SK-MEL-5 (cell line): ENCODE measurements around the gene TMEM229A. TPM values are rescaled to one million over a fixed set of nuclear protein-coding genes. Genes with fewer than 3 reads are reported as not detected.
"Not testable (repeated sequence)": the region's sequence is repeated elsewhere in the genome, so short reads cannot be mapped to it uniquely, and the experiment has no call there.

ENCODE experiments used
- DNase-seq: peaks from one replicate; pipeline ENCODE4 v3.0.0-alpha.2; 2016; ENCODE audit warnings: low read depth, low spot score
- in situ Hi-C: cut with HindIII; loops from 2 replicates; pipeline ENCODE4 v1.10.0; 2016; ENCODE audit warnings: low sequenced_read_pairs, high pct_unique_total_duplicates, low pct_unique_long_range_greater_than_20kb
- polyA plus RNA-seq, 2 experiments: library from polyadenylated mRNA; depleted of rRNA; stranded (reverse); fragments of >200 nt; gene quantifications; 2 replicates each; pipeline ENCODE4 v1.2.3, GENCODE V29; 2015
- total RNA-seq: library from RNA; depleted of rRNA; stranded (reverse); fragments of >200 nt; shearing (Covaris generic); gene quantifications from 2 replicates; pipeline ENCODE4 v1.2.3, GENCODE V29; 2014; rRNA removed

TMEM229A gene
- total RNA-seq, result 0.88 and 1.5 TPM in 2 replicates
- 0.54 and 1.9 TPM in 2 replicates for polyA plus RNA-seq (2015; cell fraction: cytosol; rRNA removed)
- polyA plus RNA-seq (2015; cell fraction: nucleus; rRNA removed), result 0.44 TPM in 1 of 2 replicates, not detected in the other

GRCh38 chr7:124032369-124033094 lies at the start of gene TMEM229A:
Gene TMEM229A (minus strand): TSS chr7:124033067. CDS start chr7:124033003, 64 bp downstream.
- in situ Hi-C loops, result no loop called here
- peak; percentile 59 for DNase-seq

GRCh38 chr7:124082234-124082633 lies 49.4 kb upstream of the TMEM229A start:
- in situ Hi-C loops, DNase-seq: not testable (repeated sequence)

- no peak for DNase-seq
- in situ Hi-C loops, result no loop called here
Measured at GRCh38 chr7:124077546-124077945, 44.7 kb upstream of the TMEM229A start.

- in situ Hi-C loops, result no loop called here
- DNase-seq, result no peak
Measured at GRCh38 chr7:124076841-124077240, 44.0 kb upstream of the TMEM229A start.

GRCh38 chr7:124074007-124074406 lies 41.1 kb upstream of the TMEM229A start:
- DNase-seq, result no peak
- in situ Hi-C loops, result no loop called here

GRCh38 chr7:124073310-124073645 lies 40.4 kb upstream of the TMEM229A start:
- DNase-seq, result no peak
- in situ Hi-C loops, result no loop called here

GRCh38 chr7:124072603-124073309 lies 39.9 kb upstream of the TMEM229A start:
- peak; percentile 46 for DNase-seq
- in situ Hi-C loops, result no loop called here

- in situ Hi-C loops, result no loop called here
- DNase-seq, result no peak
Measured at GRCh38 chr7:124071843-124072242, 39.0 kb upstream of the TMEM229A start.

GRCh38 chr7:124062171-124062570 lies 29.3 kb upstream of the TMEM229A start:
- DNase-seq, result no peak
- in situ Hi-C loops, result no loop called here

GRCh38 chr7:124060528-124060927 lies 27.7 kb upstream of the TMEM229A start:
- no peak for DNase-seq
- in situ Hi-C loops, result no loop called here

GRCh38 chr7:124059375-124059774 lies 26.5 kb upstream of the TMEM229A start:
- in situ Hi-C loops, result no loop called here
- peak; percentile 16 for DNase-seq

- no peak for DNase-seq
- in situ Hi-C loops, result no loop called here
Measured at GRCh38 chr7:124058515-124058914, 25.6 kb upstream of the TMEM229A start.

GRCh38 chr7:124057872-124058271 lies 25.0 kb upstream of the TMEM229A start:
- in situ Hi-C loops, result no loop called here
- DNase-seq, result no peak

- in situ Hi-C loops, result no loop called here
- DNase-seq, result no peak
Measured at GRCh38 chr7:124056234-124056633, 23.4 kb upstream of the TMEM229A start.

- no peak for DNase-seq
- in situ Hi-C loops, result no loop called here
Measured at GRCh38 chr7:124051681-124052377, 19.0 kb upstream of the TMEM229A start.

- DNase-seq, result no peak
- in situ Hi-C loops, result no loop called here
Measured at GRCh38 chr7:124042826-124043225, 10.0 kb upstream of the TMEM229A start.

GRCh38 chr7:124041439-124041838 lies 8.6 kb upstream of the TMEM229A start:
- DNase-seq, result no peak
- in situ Hi-C loops, result no loop called here

GRCh38 chr7:124037902-124038301 lies 5.0 kb upstream of the TMEM229A start:
- DNase-seq, in situ Hi-C loops: not testable (repeated sequence)
